Uterus (tissue), 2 donors: ENCODE measurements around the gene NABP1.

Experiments
- POLR2A ChIP-seq, 2 donors: fragments of 450-650 bp; IDR thresholded peaks; one replicate each; pipeline ENCODE4 v1.6.1; 2016; ENCODE audit warnings: antibody characterized with exemption in 2 of 2, mild to moderate bottlenecking in 1 of 2, moderate library complexity in 1 of 2
- TF ChIP-seq, protein P1 (sequence below), 4 experiments: fragments of 200-600 bp in 2 of 4; fragments of 450-650 bp in 2 of 4; sonication (generic) in 2 of 4; IDR thresholded peaks; one replicate each; pipeline ENCODE4 v1.5.1; 2016 to 2019; ENCODE audit warnings: antibody characterized with exemption in 4 of 4, mild to moderate bottlenecking in 2 of 4, moderate library complexity in 1 of 4

- TF ChIP-seq, protein P1, sequence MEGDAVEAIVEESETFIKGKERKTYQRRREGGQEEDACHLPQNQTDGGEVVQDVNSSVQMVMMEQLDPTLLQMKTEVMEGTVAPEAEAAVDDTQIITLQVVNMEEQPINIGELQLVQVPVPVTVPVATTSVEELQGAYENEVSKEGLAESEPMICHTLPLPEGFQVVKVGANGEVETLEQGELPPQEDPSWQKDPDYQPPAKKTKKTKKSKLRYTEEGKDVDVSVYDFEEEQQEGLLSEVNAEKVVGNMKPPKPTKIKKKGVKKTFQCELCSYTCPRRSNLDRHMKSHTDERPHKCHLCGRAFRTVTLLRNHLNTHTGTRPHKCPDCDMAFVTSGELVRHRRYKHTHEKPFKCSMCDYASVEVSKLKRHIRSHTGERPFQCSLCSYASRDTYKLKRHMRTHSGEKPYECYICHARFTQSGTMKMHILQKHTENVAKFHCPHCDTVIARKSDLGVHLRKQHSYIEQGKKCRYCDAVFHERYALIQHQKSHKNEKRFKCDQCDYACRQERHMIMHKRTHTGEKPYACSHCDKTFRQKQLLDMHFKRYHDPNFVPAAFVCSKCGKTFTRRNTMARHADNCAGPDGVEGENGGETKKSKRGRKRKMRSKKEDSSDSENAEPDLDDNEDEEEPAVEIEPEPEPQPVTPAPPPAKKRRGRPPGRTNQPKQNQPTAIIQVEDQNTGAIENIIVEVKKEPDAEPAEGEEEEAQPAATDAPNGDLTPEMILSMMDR (IDR thresholded peaks at IDR 0.05) = no peak
- no peak for TF ChIP-seq POLR2A (IDR thresholded peaks at IDR 0.05)
Measured at GRCh38 chr2:191629976-191630712, 47.8 kb upstream of the NABP1 start.
